Thyroid gland (tissue), 4 donors: ENCODE results near the gene FAM227A. TPM values are rescaled to one million over a fixed set of nuclear protein-coding genes. Genes with fewer than 3 reads are reported as not detected.

Experiments used
- DNase-seq, 2 donors: peaks; one replicate each; pipeline ENCODE4 v3.0.0-alpha.2; 2019
- H3K27ac ChIP-seq, 3 donors: fragments of 200-600 bp; sonication (generic); 1 replicate in 2 of 3; 2 replicates in 1 of 3; pipeline ENCODE4 v1.5.1; 2016 to 2019; ENCODE audit warnings: mild to moderate bottlenecking in 1 of 3, moderate library complexity in 1 of 3
- H3K27me3 ChIP-seq: fragments of 200-600 bp; sonication (generic); one replicate; pipeline ENCODE4 v1.5.1; 2019
- H3K36me3 ChIP-seq, 2 donors: fragments of 200-600 bp; sonication (generic); one replicate each; pipeline ENCODE4 v1.5.1; 2016 to 2019
- H3K4me1 ChIP-seq, 2 donors: fragments of 200-600 bp; sonication (generic); one replicate each; pipeline ENCODE4 v1.5.1; 2017 to 2019
- H3K4me3 ChIP-seq, 3 donors: fragments of 200-600 bp; sonication (generic); replicated peaks in 1 of 3; 1 replicate in 2 of 3; 2 replicates in 1 of 3; pipeline ENCODE4 v1.5.1; 2016; ENCODE audit warnings: mild to moderate bottlenecking in 1 of 3
- H3K9me3 ChIP-seq: fragments of 200-600 bp; sonication (generic); one replicate; pipeline ENCODE4 v1.5.1; 2017
- POLR2A ChIP-seq, 2 donors: fragments of 450-650 bp; IDR thresholded peaks; one replicate each; pipeline ENCODE4 v1.6.1; 2017; ENCODE audit warnings: antibody characterized with exemption in 2 of 2, mild to moderate bottlenecking in 2 of 2, moderate library complexity in 1 of 2
- WGBS, 2 donors: methylation state at CpG; one replicate each; pipeline ENCODE4 v1.1.5; 2017; 5-methylcytosine and 5-hydroxymethylcytosine counted together
- intact Hi-C: fragments of 100-400 bp; cut with DNase I; formaldehyde crosslinking; loops from one replicate; pipeline ENCODE4 v1.15.1; 2023
- total RNA-seq, 4 donors: library from RNA; depleted of rRNA; stranded (reverse); fragments of >200 nt; gene quantifications; one replicate each; pipeline ENCODE4 v1.2.3, GENCODE V29; 2016
- TF ChIP-seq, protein P1 (sequence below), 6 experiments: fragments of 200-600 bp in 3 of 6; fragments of 450-650 bp in 3 of 6; sonication (generic) in 3 of 6; IDR thresholded peaks; one replicate each; pipeline ENCODE4 v1.5.1; 2016 to 2019; ENCODE audit warnings: antibody characterized with exemption in 6 of 6, mild to moderate bottlenecking in 2 of 6, inconsistent platforms in 1 of 6, moderate library complexity in 1 of 6

FAM227A gene
- total RNA-seq, 4 donors from 2014 or later: 8.4 to 12.6 (median 10.4) TPM

DNA sequence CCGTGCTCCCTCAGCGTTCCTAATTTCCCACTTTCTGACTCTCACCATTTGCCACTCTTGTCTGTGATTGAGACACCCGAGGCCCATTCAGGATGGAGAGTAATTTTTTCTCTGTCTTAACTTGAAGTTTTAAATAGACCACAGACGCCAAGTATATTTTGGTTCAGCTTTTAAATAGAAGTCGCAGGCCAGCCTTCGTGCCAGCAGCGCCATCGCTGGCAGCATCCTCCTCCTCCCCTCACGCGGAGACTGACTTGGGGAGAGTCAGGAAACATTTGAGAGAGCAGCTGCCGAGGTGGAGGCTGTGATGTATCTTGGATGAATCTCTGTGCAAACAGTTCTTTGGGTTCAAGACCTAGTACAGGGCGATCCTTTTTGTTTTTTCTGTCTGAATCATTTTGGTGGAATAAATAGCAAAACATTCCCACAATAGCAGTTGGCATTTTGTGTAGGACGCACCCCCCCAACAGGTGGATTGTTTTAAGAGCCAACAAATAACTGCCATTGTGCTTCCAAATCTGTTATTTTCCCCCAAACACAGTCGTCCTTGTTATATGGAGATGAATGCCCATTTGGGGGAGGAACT, 85.3 kb downstream of the FAM227A start:
- TF ChIP-seq POLR2A (IDR thresholded peaks at IDR 0.05): no peak
- TF ChIP-seq, protein P1, sequence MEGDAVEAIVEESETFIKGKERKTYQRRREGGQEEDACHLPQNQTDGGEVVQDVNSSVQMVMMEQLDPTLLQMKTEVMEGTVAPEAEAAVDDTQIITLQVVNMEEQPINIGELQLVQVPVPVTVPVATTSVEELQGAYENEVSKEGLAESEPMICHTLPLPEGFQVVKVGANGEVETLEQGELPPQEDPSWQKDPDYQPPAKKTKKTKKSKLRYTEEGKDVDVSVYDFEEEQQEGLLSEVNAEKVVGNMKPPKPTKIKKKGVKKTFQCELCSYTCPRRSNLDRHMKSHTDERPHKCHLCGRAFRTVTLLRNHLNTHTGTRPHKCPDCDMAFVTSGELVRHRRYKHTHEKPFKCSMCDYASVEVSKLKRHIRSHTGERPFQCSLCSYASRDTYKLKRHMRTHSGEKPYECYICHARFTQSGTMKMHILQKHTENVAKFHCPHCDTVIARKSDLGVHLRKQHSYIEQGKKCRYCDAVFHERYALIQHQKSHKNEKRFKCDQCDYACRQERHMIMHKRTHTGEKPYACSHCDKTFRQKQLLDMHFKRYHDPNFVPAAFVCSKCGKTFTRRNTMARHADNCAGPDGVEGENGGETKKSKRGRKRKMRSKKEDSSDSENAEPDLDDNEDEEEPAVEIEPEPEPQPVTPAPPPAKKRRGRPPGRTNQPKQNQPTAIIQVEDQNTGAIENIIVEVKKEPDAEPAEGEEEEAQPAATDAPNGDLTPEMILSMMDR (IDR thresholded peaks at IDR 0.05): no peak

DNA sequence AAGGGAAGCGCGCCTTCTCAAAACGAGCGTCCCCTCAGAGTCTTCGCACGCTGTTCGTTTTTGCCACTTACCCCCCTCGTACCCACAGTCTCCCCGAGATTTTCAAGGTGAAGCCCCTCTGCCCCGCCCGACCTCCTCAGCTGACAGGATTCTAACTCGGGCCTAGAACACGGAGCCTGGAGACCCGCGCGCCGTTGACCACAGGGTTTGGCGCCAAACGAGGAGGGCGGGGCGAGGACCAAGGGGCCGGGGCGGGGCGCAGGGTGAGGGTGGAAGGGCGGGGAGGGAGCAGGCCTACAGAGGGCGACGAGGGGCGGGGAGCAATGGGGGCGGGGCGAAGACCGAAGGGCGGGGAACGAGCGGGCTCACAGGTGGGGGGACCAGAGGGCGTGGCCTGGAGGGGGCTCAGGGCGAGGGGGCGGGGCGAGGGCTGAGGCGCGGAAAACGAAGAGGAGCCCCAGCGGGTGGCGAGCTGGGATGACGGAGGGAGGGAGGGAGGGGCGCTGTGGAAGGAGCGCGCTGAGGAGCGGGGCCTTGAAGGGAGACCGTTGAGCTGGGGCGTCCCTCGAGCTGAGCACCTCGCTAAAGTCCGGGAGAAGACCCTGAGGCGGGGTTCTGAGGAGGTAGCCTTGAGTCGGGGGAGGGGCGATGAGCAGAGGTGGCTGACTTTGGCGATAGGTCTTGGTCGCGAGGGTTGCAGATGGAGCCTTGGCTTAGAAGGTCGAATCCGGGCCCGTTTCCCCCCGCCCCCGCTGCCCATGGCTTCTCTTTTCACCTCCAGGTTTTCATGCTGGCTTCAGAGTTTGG, 86.0 kb downstream of the FAM227A start, which contains the start of gene DMC1:
TSS of gene DMC1 (minus strand) at position 212 of the 807 bp plus-strand sequence. CDS start 1,927 bp downstream, outside the sequence.
- H3K36me3 ChIP-seq: no peaks in the 10 kb centered on the region
- peak within 1 kb of the TSS in 2 of 3 donors; percentile 57 to 60 for H3K4me3 ChIP-seq
- H3K27me3 ChIP-seq: no peaks in the 10 kb centered on the region
- H3K4me1 ChIP-seq: peaks cover 0 to 4% of the 10 kb centered on the region in 2 donors
- DNase-seq: peak; percentile 93 to 94
- TF ChIP-seq, protein P1 (IDR thresholded peaks at IDR 0.05): no peak
- TF ChIP-seq POLR2A (IDR thresholded peaks at IDR 0.05): peak in 1 of 2 donors; percentile 28
- no peaks in the 10 kb centered on the region for H3K9me3 ChIP-seq
- peak within 1 kb of the TSS in 2 of 3 donors; percentile 57 to 62 for H3K27ac ChIP-seq
- intact Hi-C loops: loop anchor here (5.0 to 10.0 kb wide), 4 partner anchors 58 to 513 kb away; partner anchors contain the start of gene PICK1
- WGBS, 2 donors: 1 to 3% methylated on average over 28 to 34 of the region's 64 CpGs

More for the DNA sequence above, 85.3 kb downstream of the FAM227A start:
- Histone ChIP-seq H3K27ac (peak overlapping the region in 2 of 3 donors; percentile 57 to 62), H3K4me3 (peak overlapping the region in 2 of 3 donors; percentile 46 to 57), H3K36me3 (no peaks in the 10 kb centered on the region), H3K9me3 (no peaks in the 10 kb centered on the region), H3K4me1 (peaks cover 0 to 4% of the 10 kb centered on the region in 2 donors), H3K27me3 (no peaks in the 10 kb centered on the region)
- intact Hi-C loops: loop anchor here (5.0 kb wide), 2 partner anchors 219 to 514 kb away; partner anchors contain the start of gene PICK1
- DNase-seq: peak; percentile 38 to 50
- WGBS, 2 donors: 4 to 5% methylated on average over 14 of the region's 14 CpGs

DNA sequence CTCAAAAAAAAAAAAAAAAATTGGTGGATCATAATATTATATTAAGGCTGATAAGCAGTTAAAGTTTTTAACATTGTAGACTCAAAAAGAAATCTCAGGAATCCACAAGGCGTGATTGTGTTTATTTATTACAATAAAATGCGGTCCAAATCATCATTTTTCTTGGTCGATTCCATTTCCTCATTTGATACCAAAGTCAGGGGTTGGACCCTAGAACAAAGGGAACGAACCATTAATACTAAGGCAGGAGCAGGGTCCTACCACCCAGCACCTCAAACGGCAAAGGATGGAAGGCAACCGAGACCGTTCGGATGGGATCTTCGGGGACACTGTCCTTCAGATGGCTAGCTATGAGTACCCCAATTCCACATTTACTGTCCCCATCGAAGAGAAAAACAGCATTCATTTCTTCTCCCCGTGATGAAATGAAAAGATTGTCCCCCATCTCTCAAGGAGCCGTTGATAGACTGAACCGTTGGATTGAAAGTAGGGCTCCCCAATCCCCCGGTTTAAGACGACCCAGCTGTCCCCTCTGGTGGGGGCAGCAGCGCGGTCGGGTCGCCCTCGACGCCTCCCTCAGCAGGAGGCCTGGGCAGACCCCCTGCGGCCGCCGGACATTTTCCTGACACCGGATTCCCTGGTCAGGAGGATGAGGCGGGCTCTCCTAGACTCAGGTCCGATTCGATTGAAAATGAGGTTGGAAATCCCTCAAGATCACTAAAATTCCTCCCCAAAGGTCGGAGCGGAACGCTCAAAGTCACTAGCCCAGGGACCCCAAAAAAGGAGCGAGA, 86.8 kb downstream of the FAM227A start:
- H3K4me3 ChIP-seq: peak overlapping the region in 2 of 3 donors; percentile 57 to 60
- no peaks in the 10 kb centered on the region for H3K36me3 ChIP-seq
- peaks cover 0 to 4% of the 10 kb centered on the region in 2 donors for H3K4me1 ChIP-seq
- no peak overlapping the region for H3K27ac ChIP-seq
- H3K27me3 ChIP-seq: no peaks in the 10 kb centered on the region
- intact Hi-C loops: loop anchor here (5.0 to 10.0 kb wide), 2 partner anchors 57 to 155 kb away; no protein-coding TSS in a partner anchor
- 31 to 40% methylated on average over 31 to 32 of the region's 32 CpGs for WGBS, 2 donors
- peak; percentile 1 to 5 for DNase-seq
- no peaks in the 10 kb centered on the region for H3K9me3 ChIP-seq
- TF ChIP-seq POLR2A (IDR thresholded peaks at IDR 0.05): no peak
- TF ChIP-seq, protein P1 (IDR thresholded peaks at IDR 0.05): no peak

DNA sequence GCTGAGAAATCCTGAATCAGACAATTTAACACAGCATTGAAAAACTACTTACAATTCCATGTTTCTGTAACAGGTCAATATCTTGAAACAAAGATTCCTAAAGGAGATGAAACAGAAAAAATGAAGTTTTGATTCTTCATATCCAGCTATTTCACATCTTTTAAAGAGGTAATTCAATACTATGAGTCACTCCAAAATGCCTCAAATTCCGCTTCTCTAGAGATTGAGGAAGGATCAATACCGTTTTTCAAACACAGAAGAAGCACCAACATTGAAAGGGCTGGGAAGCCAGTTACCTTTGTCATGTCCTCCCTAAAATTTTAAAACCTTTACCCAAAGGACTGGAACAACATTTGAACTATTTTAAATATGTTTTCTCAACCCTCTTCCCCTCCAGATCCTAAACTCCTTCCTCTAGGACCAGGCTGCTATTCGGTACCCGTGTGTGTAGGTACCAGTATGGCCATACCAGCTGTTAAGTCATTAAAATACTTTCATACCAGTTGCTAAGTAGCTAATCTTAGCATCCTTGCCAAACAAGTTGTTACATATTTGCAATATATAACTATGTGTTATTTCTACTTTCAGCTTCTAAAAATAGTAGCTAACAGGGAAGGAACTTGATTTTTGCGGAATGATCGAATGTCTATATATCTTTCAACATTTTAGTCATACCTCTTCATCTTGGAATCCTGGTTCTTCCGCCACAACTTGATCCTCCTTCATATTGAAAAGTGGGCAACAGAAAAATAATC, 88.5 kb downstream of the FAM227A start:
- 84 to 86% methylated on average over 7 of the region's 7 CpGs for WGBS, 2 donors
- no peak overlapping the region for H3K4me3 ChIP-seq
- H3K27ac ChIP-seq: no peak overlapping the region
- H3K9me3 ChIP-seq: no peaks in the 10 kb centered on the region
- peaks cover 0 to 4% of the 10 kb centered on the region in 2 donors for H3K4me1 ChIP-seq
- no peak for DNase-seq
- intact Hi-C loops: loop anchor here (5.0 to 10.0 kb wide), 2 partner anchors 55 to 153 kb away; no protein-coding TSS in a partner anchor
- TF ChIP-seq, protein P1 (IDR thresholded peaks at IDR 0.05): no peak
- no peak for TF ChIP-seq POLR2A (IDR thresholded peaks at IDR 0.05)
- H3K27me3 ChIP-seq: no peaks in the 10 kb centered on the region
- H3K36me3 ChIP-seq: no peaks in the 10 kb centered on the region
